ENCODE results near the gene SAE1.
"Not testable (repeated sequence)": the region's sequence is repeated elsewhere in the genome, so short reads cannot be mapped to it uniquely, and the experiment has no call there.

Gene SAE1

GRCh38 chr19:47100290-47100689 is 30.3 kb upstream of the SAE1 start:
- H3K4me1 ChIP-seq: peaks cover 45 to 72% (median 60%) of the 10 kb centered on the region in 10 experiments
- no peak overlapping the region for H3K27ac ChIP-seq
- H3K36me3 ChIP-seq: peaks cover 8 to 68% (median 37%) of the 10 kb centered on the region in 11 experiments; a peak in 20 of 22 replicates
- TF ChIP-seq Cebpa-rat (IDR thresholded peaks at IDR 0.05): no peak
- no peak overlapping the region for H3K9ac ChIP-seq
- peak overlapping the region in 1 of 11 experiments; percentile 9; a peak in 1 of 22 replicates for H3K4me2 ChIP-seq
- H3K4me3 ChIP-seq: no peak overlapping the region
- H3K9me3 ChIP-seq (replicated peaks in 1 of 11): no peaks in the 10 kb centered on the region
- peaks cover 5 to 100% (median 93%) of the 10 kb centered on the region in 11 experiments; a peak in 20 of 22 replicates for H4K20me1 ChIP-seq
- H3K27me3 ChIP-seq: no peaks in the 10 kb centered on the region

GRCh38 chr19:47101116-47101515 is 29.5 kb upstream of the SAE1 start:
- Histone ChIP-seq H3K4me1 (peaks cover 40 to 72% (median 59%) of the 10 kb centered on the region in 10 experiments), H4K20me1 (peaks cover 5 to 100% (median 94%) of the 10 kb centered on the region in 11 experiments; a peak in 20 of 22 replicates), H3K36me3 (peaks cover 8 to 75% (median 46%) of the 10 kb centered on the region in 11 experiments; a peak in 21 of 22 replicates)
- not testable (repeated sequence) for H3K4me2 ChIP-seq; H3K27ac ChIP-seq; H3K4me3 ChIP-seq; H3K27me3 ChIP-seq; H3K9me3 ChIP-seq (replicated peaks in 1 of 11); H3K9ac ChIP-seq

- Histone ChIP-seq H3K9ac (no peak overlapping the region), H3K4me3 (no peak overlapping the region), H4K20me1 (peaks cover 5 to 100% (median 91%) of the 10 kb centered on the region in 11 experiments; a peak in 20 of 22 replicates), H3K4me1 (peaks cover 40 to 72% (median 59%) of the 10 kb centered on the region in 10 experiments), H3K9me3 (replicated peaks in 1 of 11) (no peaks in the 10 kb centered on the region), H3K4me2 (peak overlapping the region in 2 of 11 experiments; percentile 3 to 23; a peak in 2 of 22 replicates), H3K27me3 (no peaks in the 10 kb centered on the region), H3K36me3 (peaks cover 8 to 75% (median 45%) of the 10 kb centered on the region in 11 experiments; a peak in 21 of 22 replicates), H3K27ac (no peak overlapping the region)
- no peak for TF ChIP-seq Cebpa-rat (IDR thresholded peaks at IDR 0.05)
Observed at GRCh38 chr19:47102346-47103060, 28.1 kb upstream of the SAE1 start.

GRCh38 chr19:47104680-47105079 is 26.0 kb upstream of the SAE1 start:
- TF ChIP-seq Cebpa-rat (IDR thresholded peaks at IDR 0.05): no peak
- peaks cover 44 to 72% (median 60%) of the 10 kb centered on the region in 10 experiments for H3K4me1 ChIP-seq
- H3K9ac ChIP-seq: no peak overlapping the region
- H3K27me3 ChIP-seq: no peaks in the 10 kb centered on the region
- H3K9me3 ChIP-seq (replicated peaks in 1 of 11): no peaks in the 10 kb centered on the region
- peaks cover 8 to 66% (median 42%) of the 10 kb centered on the region in 11 experiments; a peak in 21 of 22 replicates for H3K36me3 ChIP-seq
- no peak overlapping the region for H3K4me3 ChIP-seq
- H3K4me2 ChIP-seq: no peak overlapping the region
- H4K20me1 ChIP-seq: peaks cover 1 to 84% (median 73%) of the 10 kb centered on the region in 11 experiments; a peak in 20 of 22 replicates
- H3K27ac ChIP-seq: no peak overlapping the region

- no peaks in the 10 kb centered on the region for H3K9me3 ChIP-seq (replicated peaks in 1 of 11)
- H3K9ac ChIP-seq: peak overlapping the region in 3 of 11 experiments; percentile 4 to 40 (median 32); a peak in 1 of 22 replicates
- peak overlapping the region in 5 of 11 experiments; percentile 67 to 100 (median 100); a peak in 5 of 22 replicates for H3K27ac ChIP-seq
- H3K27me3 ChIP-seq: no peaks in the 10 kb centered on the region
- peaks cover 39 to 69% (median 55%) of the 10 kb centered on the region in 10 experiments for H3K4me1 ChIP-seq
- no peak overlapping the region for H3K4me3 ChIP-seq
- peaks cover 17 to 65% (median 48%) of the 10 kb centered on the region in 11 experiments for H3K36me3 ChIP-seq
- peaks cover 0 to 72% (median 61%) of the 10 kb centered on the region in 11 experiments; a peak in 20 of 22 replicates for H4K20me1 ChIP-seq
- TF ChIP-seq Cebpa-rat (IDR thresholded peaks at IDR 0.05): no peak
- H3K4me2 ChIP-seq: peak overlapping the region; percentile 60 to 94 (median 90); a peak in 20 of 22 replicates
Observed at GRCh38 chr19:47105874-47106273, 24.8 kb upstream of the SAE1 start.

GRCh38 chr19:47106821-47107201 is 23.8 kb upstream of the SAE1 start:
- no peaks in the 10 kb centered on the region for H3K27me3 ChIP-seq
- TF ChIP-seq Cebpa-rat (IDR thresholded peaks at IDR 0.05): no peak
- peaks cover 17 to 59% (median 42%) of the 10 kb centered on the region in 11 experiments; a peak in 21 of 22 replicates for H3K36me3 ChIP-seq
- peak overlapping the region; percentile 15 to 100 (median 97); a peak in 14 of 22 replicates for H3K9ac ChIP-seq
- no peak overlapping the region for H3K4me3 ChIP-seq
- peaks cover 39 to 68% (median 55%) of the 10 kb centered on the region in 10 experiments for H3K4me1 ChIP-seq
- peaks cover 0 to 63% (median 52%) of the 10 kb centered on the region in 11 experiments; a peak in 18 of 22 replicates for H4K20me1 ChIP-seq
- H3K9me3 ChIP-seq (replicated peaks in 1 of 11): no peaks in the 10 kb centered on the region
- H3K4me2 ChIP-seq: peak overlapping the region; percentile 60 to 94 (median 90)
- H3K27ac ChIP-seq: peak overlapping the region; percentile 25 to 100 (median 100); a peak in 20 of 22 replicates

GRCh38 chr19:47107202-47107952 is 23.3 kb upstream of the SAE1 start:
- Histone ChIP-seq H3K27me3 (no peaks in the 10 kb centered on the region), H3K4me3 (no peak overlapping the region; a peak in 2 of 20 replicates), H3K4me1 (peaks cover 39 to 62% (median 53%) of the 10 kb centered on the region in 10 experiments), H3K4me2 (peak overlapping the region; percentile 60 to 94 (median 90)), H3K9me3 (replicated peaks in 1 of 11) (no peaks in the 10 kb centered on the region), H4K20me1 (peaks cover 0 to 57% (median 46%) of the 10 kb centered on the region in 11 experiments; a peak in 18 of 22 replicates), H3K27ac (peak overlapping the region; percentile 25 to 100 (median 100); a peak in 20 of 22 replicates), H3K9ac (peak overlapping the region; percentile 15 to 100 (median 98); a peak in 17 of 22 replicates), H3K36me3 (peaks cover 17 to 59% (median 36%) of the 10 kb centered on the region in 11 experiments; a peak in 21 of 22 replicates)
- TF ChIP-seq Cebpa-rat (IDR thresholded peaks at IDR 0.05): no peak

- Histone ChIP-seq H3K9ac (peak overlapping the region in 10 of 11 experiments; percentile 96 to 100 (median 100); a peak in 18 of 22 replicates), H4K20me1 (peaks cover 0 to 50% (median 38%) of the 10 kb centered on the region in 11 experiments; a peak in 17 of 22 replicates), H3K4me2 (peak overlapping the region; percentile 60 to 94 (median 90)), H3K9me3 (replicated peaks in 1 of 11) (no peaks in the 10 kb centered on the region), H3K4me3 (peak overlapping the region in 3 of 10 experiments; percentile 91 to 96 (median 94); a peak in 6 of 20 replicates), H3K27ac (peak overlapping the region; percentile 55 to 100 (median 100); a peak in 21 of 22 replicates), H3K36me3 (peaks cover 17 to 51% (median 36%) of the 10 kb centered on the region in 11 experiments; a peak in 21 of 22 replicates), H3K4me1 (peaks cover 39 to 55% (median 50%) of the 10 kb centered on the region in 10 experiments), H3K27me3 (no peaks in the 10 kb centered on the region)
- TF ChIP-seq Cebpa-rat (IDR thresholded peaks at IDR 0.05): no peak
Observed at GRCh38 chr19:47107953-47108746, 22.5 kb upstream of the SAE1 start.
